ENCODE measurements around the gene TMEM229B. TPM values are rescaled to one million over a fixed set of nuclear protein-coding genes. Genes with fewer than 3 reads are reported as not detected.
A peak's percentile ranks its signal among the peaks of the same experiment; 100 is the strongest.
"Not testable (repeated sequence)": the region's sequence is repeated elsewhere in the genome, so short reads cannot be mapped to it uniquely, and the experiment has no call there.

TMEM229B gene
- total RNA-seq, 3 donors from 2014 or later (not counting 1 experiment from before 2014, with no cell fraction given), result 28.3 to 51.3 (median 49.9) TPM

- TF ChIP-seq CTCF (IDR thresholded peaks at IDR 0.05), result no peak
- no peaks in the 10 kb centered on the region for H3K27me3 ChIP-seq (ENCODE audit: control insufficient read depth, insufficient read depth, low read length)
- no peak for DNase-seq
- H3K27me3 Mint-ChIP-seq (ENCODE audit: low read depth in 2 of 2), result peaks cover 0 to 3% of the 10 kb centered on the region in 2 donors
- intact Hi-C loops (cut with micrococcal nuclease), result no loop called here
- H3K36me3 Mint-ChIP-seq, result no peaks in the 10 kb centered on the region
- H3K36me3 ChIP-seq (ENCODE audit: control insufficient read depth, insufficient read depth, low read length), result no peaks in the 10 kb centered on the region
- no peak for ATAC-seq
- H3K9me3 ChIP-seq (ENCODE audit: control insufficient read depth, insufficient read depth, low read length), result no peaks in the 10 kb centered on the region
- no peak overlapping the region for H3K4me3 ChIP-seq (ENCODE audit: low read length)
- no peak overlapping the region for H3K4me3 Mint-ChIP-seq
- no peaks in the 10 kb centered on the region for H3K4me1 ChIP-seq (ENCODE audit: control insufficient read depth, insufficient read depth, low read length)
- H3K4me1 Mint-ChIP-seq, result no peaks in the 10 kb centered on the region
- H3K27ac ChIP-seq (ENCODE audit: low read length), result no peak overlapping the region
- peak overlapping the region in 1 of 2 donors; percentile 60 for H3K27ac Mint-ChIP-seq
- 90% methylated on average over 6 of the region's 6 CpGs for WGBS (ENCODE audit: insufficient coverage)
- no peaks in the 10 kb centered on the region for H3K9me3 Mint-ChIP-seq
Measured at GRCh38 chr14:67457782-67458181, 30.7 kb downstream of the TMEM229B start.

GRCh38 chr14:67456732-67457131 lies 31.8 kb downstream of the TMEM229B start:
- no peak overlapping the region for H3K4me3 Mint-ChIP-seq
- no peaks in the 10 kb centered on the region for H3K36me3 Mint-ChIP-seq
- no peaks in the 10 kb centered on the region for H3K9me3 Mint-ChIP-seq
- no peaks in the 10 kb centered on the region for H3K4me1 Mint-ChIP-seq
- no peak for TF ChIP-seq CTCF (IDR thresholded peaks at IDR 0.05)
- DNase-seq, result no peak
- peaks cover 0 to 3% of the 10 kb centered on the region in 2 donors for H3K27me3 Mint-ChIP-seq (ENCODE audit: low read depth in 2 of 2)
- Histone ChIP-seq H3K4me1 (ENCODE audit: control insufficient read depth, insufficient read depth, low read length) (no peaks in the 10 kb centered on the region), H3K27me3 (ENCODE audit: control insufficient read depth, insufficient read depth, low read length) (no peaks in the 10 kb centered on the region), H3K36me3 (ENCODE audit: control insufficient read depth, insufficient read depth, low read length) (no peaks in the 10 kb centered on the region), H3K4me3 (ENCODE audit: low read length) (no peak overlapping the region), H3K9me3 (ENCODE audit: control insufficient read depth, insufficient read depth, low read length) (no peaks in the 10 kb centered on the region), H3K27ac (ENCODE audit: low read length) (no peak overlapping the region)
- 86% methylated on average over 4 of the region's 5 CpGs for WGBS (ENCODE audit: insufficient coverage)
- intact Hi-C loops (cut with micrococcal nuclease), result no loop called here
- ATAC-seq, result no peak
- H3K27ac Mint-ChIP-seq, result no peak overlapping the region

- no peak for ATAC-seq
- H3K27ac Mint-ChIP-seq, result no peak overlapping the region
- Histone ChIP-seq H3K36me3 (ENCODE audit: control insufficient read depth, insufficient read depth, low read length) (no peaks in the 10 kb centered on the region), H3K4me1 (ENCODE audit: control insufficient read depth, insufficient read depth, low read length) (no peaks in the 10 kb centered on the region), H3K27me3 (ENCODE audit: control insufficient read depth, insufficient read depth, low read length) (no peaks in the 10 kb centered on the region), H3K4me3 (ENCODE audit: low read length) (no peak overlapping the region), H3K27ac (ENCODE audit: low read length) (no peak overlapping the region), H3K9me3 (ENCODE audit: control insufficient read depth, insufficient read depth, low read length) (no peaks in the 10 kb centered on the region)
- WGBS (ENCODE audit: insufficient coverage), result 94% methylated on average over 5 of the region's 5 CpGs
- DNase-seq, result no peak
- no peaks in the 10 kb centered on the region for H3K9me3 Mint-ChIP-seq
- TF ChIP-seq CTCF (IDR thresholded peaks at IDR 0.05), result no peak
- no peaks in the 10 kb centered on the region for H3K36me3 Mint-ChIP-seq
- intact Hi-C loops (cut with micrococcal nuclease), result no loop called here
- H3K27me3 Mint-ChIP-seq (ENCODE audit: low read depth in 2 of 2), result peaks cover 0 to 3% of the 10 kb centered on the region in 2 donors
- no peaks in the 10 kb centered on the region for H3K4me1 Mint-ChIP-seq
- no peak overlapping the region for H3K4me3 Mint-ChIP-seq
Measured at GRCh38 chr14:67453575-67454300, 34.8 kb downstream of the TMEM229B start.

- intact Hi-C loops (cut with micrococcal nuclease), result not testable (repeated sequence)
Measured at GRCh38 chr14:67451667-67452066, 36.9 kb downstream of the TMEM229B start.

More at GRCh38 chr14:67451667-67452066, 36.9 kb downstream of the TMEM229B start:
- H3K27me3 ChIP-seq (ENCODE audit: control insufficient read depth, insufficient read depth, low read length); H3K27ac Mint-ChIP-seq; H3K9me3 Mint-ChIP-seq; H3K4me1 ChIP-seq (ENCODE audit: control insufficient read depth, insufficient read depth, low read length); DNase-seq; H3K36me3 ChIP-seq (ENCODE audit: control insufficient read depth, insufficient read depth, low read length); H3K36me3 Mint-ChIP-seq; ATAC-seq; H3K27ac ChIP-seq (ENCODE audit: low read length); H3K4me3 ChIP-seq (ENCODE audit: low read length); H3K27me3 Mint-ChIP-seq (ENCODE audit: low read depth in 2 of 2); H3K4me3 Mint-ChIP-seq; H3K4me1 Mint-ChIP-seq; H3K9me3 ChIP-seq (ENCODE audit: control insufficient read depth, insufficient read depth, low read length): not testable (repeated sequence)
- 88% methylated on average over 5 of the region's 6 CpGs for WGBS (ENCODE audit: insufficient coverage)

Data from natural killer cell (primary cell).